Activated T-helper 1 cell treated with anti-CD3 and anti-CD28 coated beads, Interleukin-2, amount 50 U/mL, for 16 hours (primary cell): ENCODE measurements around the gene CIRBP.
"Not testable (repeated sequence)": the region's sequence is repeated elsewhere in the genome, so short reads cannot be mapped to it uniquely, and the experiment has no call there.

Experiments used
- DNase-seq, 2 donors: peaks; one replicate each; pipeline ENCODE4 v3.0.0-alpha.2; 2020; ENCODE audit warnings: low read depth in 1 of 2, low spot score in 1 of 2

The CIRBP gene

GRCh38 chr19:1243768-1244692 is 25.1 kb upstream of the CIRBP start:
- DNase-seq, result peak; percentile 76 to 79

- DNase-seq, result no peak
Measured at GRCh38 chr19:1244693-1245451, 24.3 kb upstream of the CIRBP start.

GRCh38 chr19:1245494-1246264 is 23.5 kb upstream of the CIRBP start:
- DNase-seq, result no peak

- not testable (repeated sequence) for DNase-seq
Measured at GRCh38 chr19:1246265-1247087, 22.7 kb upstream of the CIRBP start.

DNA sequence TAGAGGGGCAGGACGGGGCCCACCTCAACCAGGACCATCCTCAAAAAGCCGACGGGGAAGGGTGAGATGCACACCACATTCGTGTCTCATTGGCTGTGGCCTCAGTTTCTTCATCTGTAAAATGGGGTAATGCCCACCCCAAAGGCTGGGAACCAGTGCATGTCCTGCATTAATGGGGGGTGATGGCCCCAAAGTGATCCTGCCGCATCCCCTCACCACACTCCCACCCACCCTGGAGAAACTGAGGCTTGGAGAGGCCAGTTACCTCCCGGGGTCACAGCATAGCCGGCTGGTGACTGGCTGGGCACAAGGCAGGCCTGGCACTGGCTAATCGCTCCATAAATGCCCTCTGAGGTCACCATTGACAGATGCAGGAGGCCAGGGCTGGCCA is 21.4 kb upstream of the CIRBP start:
- no peak for DNase-seq

GRCh38 chr19:1248139-1248785 is 20.9 kb upstream of the CIRBP start, which contains the start of gene MIDN:
TSS of gene MIDN (plus strand) at chr19:1248583. CDS start at chr19:1250297, 1,714 bp downstream.
- no peak for DNase-seq

DNA sequence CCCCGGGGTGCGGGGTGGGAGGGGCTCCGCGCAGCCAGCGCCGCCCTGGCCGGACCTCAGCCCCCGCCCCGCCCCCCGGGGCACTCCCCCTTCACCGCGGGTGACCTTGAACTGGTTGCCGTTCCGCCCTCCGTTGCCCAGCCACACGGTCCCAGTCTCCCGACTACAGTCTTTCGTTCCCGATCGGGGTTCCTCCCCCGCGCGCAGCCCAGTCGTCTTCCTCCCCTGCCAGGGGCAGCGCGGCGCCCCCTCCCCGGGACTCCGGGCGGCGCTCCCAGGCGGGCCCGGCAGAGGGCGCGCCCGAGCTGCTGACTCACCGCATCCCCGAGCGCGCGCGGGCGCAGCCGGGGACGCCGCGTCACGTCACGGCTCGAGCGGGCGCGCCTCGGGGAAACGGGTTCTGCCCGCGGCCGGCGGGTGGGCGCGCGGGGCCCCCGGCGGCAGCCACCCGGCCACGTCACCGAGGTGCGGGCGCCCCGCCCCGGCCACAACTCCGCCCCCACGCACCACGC is 20.3 kb upstream of the CIRBP start:
- peak; percentile 65 to 79 for DNase-seq

DNA sequence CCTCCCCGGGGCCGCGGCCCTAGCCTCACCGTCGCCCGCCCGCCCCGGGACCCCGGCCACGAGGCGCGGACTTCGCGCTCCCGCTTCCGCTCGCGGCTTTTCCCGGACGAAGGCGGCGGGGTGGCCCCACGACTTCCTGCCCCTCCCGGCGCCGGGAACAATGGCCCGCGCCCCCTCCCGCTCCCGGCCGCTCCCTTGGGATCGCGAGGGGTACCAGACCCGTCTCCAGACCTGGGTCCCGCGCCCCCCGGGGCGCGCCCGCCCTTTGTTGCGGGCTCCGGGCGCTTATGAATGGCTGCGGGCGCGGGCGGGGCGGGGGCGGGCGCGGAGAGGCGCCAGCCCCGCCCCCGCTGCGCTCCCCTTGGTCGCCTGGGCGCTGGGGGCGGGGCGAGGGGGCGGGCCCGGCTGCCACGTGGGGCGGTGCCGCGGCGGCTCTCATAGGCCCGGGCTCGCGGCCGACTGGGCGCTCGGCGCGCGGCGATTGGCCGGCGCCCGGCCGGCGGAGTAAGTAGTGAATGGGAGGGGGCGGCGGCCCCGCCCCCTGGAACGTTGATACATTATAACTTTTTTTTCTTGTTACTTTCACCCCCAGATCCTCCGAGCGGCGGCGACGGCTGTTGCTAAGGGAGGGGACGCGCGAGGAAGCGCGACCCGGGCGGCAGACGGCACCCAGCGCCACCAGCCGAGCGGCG is 19.7 kb upstream of the CIRBP start:
- peak; percentile 91 to 92 for DNase-seq

GRCh38 chr19:1249990-1250436 is 19.1 kb upstream of the CIRBP start:
- no peak for DNase-seq

GRCh38 chr19:1250437-1251260 is 18.5 kb upstream of the CIRBP start:
- no peak for DNase-seq

GRCh38 chr19:1251330-1252220 is 17.6 kb upstream of the CIRBP start:
- peak in 1 of 2 donors; percentile 46 for DNase-seq

DNA sequence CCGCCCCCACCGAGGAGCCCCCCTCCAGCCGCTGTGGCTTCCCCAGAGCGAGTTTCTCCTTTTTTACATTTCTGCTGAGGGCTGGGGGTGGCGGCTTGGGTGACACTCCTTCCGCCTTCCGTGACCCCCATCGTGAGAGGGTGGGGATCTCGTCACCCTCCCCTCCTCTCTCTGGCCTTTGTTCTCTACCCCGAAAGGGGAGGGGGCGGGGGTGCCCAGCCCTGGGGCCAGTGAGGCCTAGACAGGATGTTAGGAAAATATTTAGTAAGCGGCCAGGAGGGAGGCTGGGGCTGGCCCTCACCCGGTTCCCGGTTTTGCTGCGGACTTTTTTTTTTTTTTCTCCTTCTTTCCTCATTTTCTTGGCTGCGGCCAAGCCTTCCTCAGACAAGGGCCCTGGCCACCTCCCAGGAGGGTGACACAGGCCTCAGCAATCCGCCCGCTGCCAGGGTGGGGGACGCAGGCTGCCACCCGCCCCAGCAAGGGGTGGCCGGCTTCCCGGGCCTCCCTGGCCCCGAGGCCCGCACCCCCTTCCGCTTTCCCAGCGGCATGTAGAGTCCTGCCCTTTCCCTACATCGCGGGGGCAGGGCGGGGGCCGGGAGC is 16.8 kb upstream of the CIRBP start:
- DNase-seq, result no peak

DNA sequence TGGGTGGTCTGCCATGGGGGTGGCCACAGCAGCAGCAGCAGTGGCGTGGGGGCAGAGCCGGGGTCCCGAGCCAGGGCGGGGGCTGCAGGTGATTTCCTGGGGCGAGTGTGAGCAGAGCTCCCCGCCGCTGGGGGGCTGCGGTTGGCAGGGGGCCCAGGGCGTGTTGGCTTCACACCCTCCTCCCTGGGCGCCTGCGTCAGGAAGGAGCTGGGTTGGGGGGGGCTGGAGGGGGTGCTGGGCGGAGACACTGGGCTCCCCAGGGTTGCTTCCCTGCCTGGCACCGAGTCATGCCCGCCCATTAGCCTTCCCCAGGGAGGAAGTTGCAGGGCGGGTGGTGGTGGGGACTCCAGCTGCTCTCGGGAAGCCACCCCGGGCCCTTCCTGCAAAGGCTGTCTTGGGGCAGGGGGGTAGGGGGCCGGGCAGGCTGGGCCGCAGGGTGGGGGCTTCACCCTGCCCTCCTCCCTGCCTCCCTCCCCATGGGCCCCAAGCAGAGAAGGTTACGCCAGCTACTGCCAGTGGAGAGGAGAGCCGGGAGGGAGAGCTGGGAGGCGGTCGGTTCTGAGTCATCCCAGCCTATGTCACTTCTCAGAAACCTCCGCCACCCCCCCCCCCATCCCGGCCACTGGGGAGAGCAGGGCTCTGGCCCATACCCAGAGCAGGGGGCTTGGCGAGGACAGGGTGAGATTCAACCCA is 16.2 kb upstream of the CIRBP start:
- peak in 1 of 2 donors; percentile 56 for DNase-seq

- no peak for DNase-seq
Measured at GRCh38 chr19:1253514-1254080, 15.5 kb upstream of the CIRBP start.

- no peak for DNase-seq
Measured at GRCh38 chr19:1254081-1254527, 15.0 kb upstream of the CIRBP start.
